Lung (tissue), 12 donors: ENCODE results near the gene GRIA1. TPM values are rescaled to one million over a fixed set of nuclear protein-coding genes. Genes with fewer than 3 reads are reported as not detected.

Source experiments
- ATAC-seq: fragments of 200-7000 bp; cut with Tn5 transposase; one replicate; pipeline ENCODE4 v1.9.1; 2020; ENCODE audit warnings: moderate number of reproducible peaks; ENCODE audit not compliant: insufficient read depth, low FRiP score
- DNase-seq, 3 donors: peaks; one replicate each; pipeline ENCODE4 v3.0.0-alpha.2; 2013 to 2017
- H3K27ac ChIP-seq, 2 donors: one replicate each; pipeline ENCODE4 v1.5.1; 2013; ENCODE audit warnings: mild to moderate bottlenecking in 2 of 2, moderate library complexity in 2 of 2, control low read depth in 1 of 2, inconsistent platforms in 1 of 2, low read depth in 1 of 2, low read length in 1 of 2
- H3K27me3 ChIP-seq, 3 donors: one replicate each; pipeline ENCODE4 v1.5.1; 2013; ENCODE audit warnings: low read length in 2 of 3; ENCODE audit not compliant: control insufficient read depth in 3 of 3, insufficient read depth in 3 of 3
- H3K36me3 ChIP-seq, 4 donors: one replicate each; pipeline ENCODE4 v1.5.1; 2013; ENCODE audit warnings: low read length in 4 of 4, mild to moderate bottlenecking in 1 of 4, moderate library complexity in 1 of 4; ENCODE audit not compliant: control insufficient read depth in 4 of 4, insufficient read depth in 4 of 4
- H3K4me1 ChIP-seq, 5 donors: one replicate each; pipeline ENCODE4 v1.5.1; 2013; ENCODE audit warnings: low read length in 5 of 5, mild to moderate bottlenecking in 2 of 5, moderate library complexity in 1 of 5; ENCODE audit not compliant: control insufficient read depth in 5 of 5, insufficient read depth in 5 of 5
- H3K4me3 ChIP-seq: one replicate; pipeline ENCODE4 v1.5.1; 2013; ENCODE audit warnings: mild to moderate bottlenecking, control low read depth, moderate library complexity
- H3K9ac ChIP-seq, 2 donors: one replicate each; pipeline ENCODE4 v1.5.1; 2013; ENCODE audit warnings: low read length in 2 of 2, control low read depth in 1 of 2; ENCODE audit not compliant: insufficient read depth in 1 of 2
- H3K9me3 ChIP-seq, 4 donors: one replicate each; pipeline ENCODE4 v1.5.1; 2013; ENCODE audit warnings: low read length in 3 of 4, mild to moderate bottlenecking in 1 of 4, moderate library complexity in 1 of 4; ENCODE audit not compliant: control insufficient read depth in 4 of 4, insufficient read depth in 3 of 4
- WGBS, 2 donors: extraction: QIAGEN DNeasy Blood & Tissue Kit; methylation state at CpG; one replicate each; pipeline ENCODE4 v1.1.7; 2013; 5-methylcytosine and 5-hydroxymethylcytosine counted together
- polyA plus RNA-seq, 2 donors: library from polyadenylated mRNA; stranded (reverse); fragments of 200-250 nt; gene quantifications; one replicate each; pipeline ENCODE4 v1.2.1, GENCODE V29; 2013
- total RNA-seq, 2 donors: library from RNA; depleted of rRNA in 1 of 2; stranded (reverse); fragments of >200 nt in 1 of 2; gene quantifications; one replicate each; pipeline ENCODE4 v1.2.1, GENCODE V29; 2014 to 2021
- TF ChIP-seq, protein P1 (sequence below): IDR thresholded peaks from 2 replicates; pipeline ENCODE4 v1.5.1; 2012; ENCODE audit warnings: mild to moderate bottlenecking; ENCODE audit errors: control extremely low read depth, extremely low read depth
- donor health status: control.
- donor health status: control.
- donor health status: Bipolar disorder and iron deficiency.
- donor health status: healthy.
- donor health status: DM: yes; HTN: yes; CAD: no.

The GRIA1 gene
- total and polyA plus RNA-seq, 4 donors = 1.1 to 12.5 (median 2.0) TPM

DNA sequence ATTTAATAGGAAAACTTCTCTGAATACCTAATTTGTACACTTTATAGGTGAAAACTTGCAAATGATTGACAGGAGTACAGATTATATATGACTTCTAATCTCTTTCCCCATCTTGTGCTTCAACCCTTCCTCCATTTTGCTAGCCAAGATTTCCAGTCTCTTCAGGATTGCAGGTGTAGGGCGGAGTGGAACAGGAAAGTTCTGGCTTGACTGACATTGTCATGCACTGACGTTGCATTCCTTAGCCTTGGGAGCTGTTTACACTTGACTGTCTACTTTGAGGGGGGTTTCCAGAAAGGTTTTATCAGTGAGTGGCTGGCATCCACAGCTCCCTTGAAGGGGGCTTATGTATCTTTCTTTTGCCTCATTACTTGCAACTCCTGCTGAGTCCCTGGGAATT, 34.1 kb upstream of the GRIA1 start:
- H3K9ac ChIP-seq = no peak overlapping the region
- no peak for DNase-seq
- ATAC-seq = no peak
- no peaks in the 10 kb centered on the region for H3K27me3 ChIP-seq
- no peaks in the 10 kb centered on the region for H3K9me3 ChIP-seq
- 47 to 57% methylated on average over 2 of the region's 2 CpGs for WGBS, 2 donors
- H3K4me1 ChIP-seq = peaks cover 0 to 3% (median 0%) of the 10 kb centered on the region in 5 donors
- H3K4me3 ChIP-seq = no peak overlapping the region
- TF ChIP-seq, protein P1, sequence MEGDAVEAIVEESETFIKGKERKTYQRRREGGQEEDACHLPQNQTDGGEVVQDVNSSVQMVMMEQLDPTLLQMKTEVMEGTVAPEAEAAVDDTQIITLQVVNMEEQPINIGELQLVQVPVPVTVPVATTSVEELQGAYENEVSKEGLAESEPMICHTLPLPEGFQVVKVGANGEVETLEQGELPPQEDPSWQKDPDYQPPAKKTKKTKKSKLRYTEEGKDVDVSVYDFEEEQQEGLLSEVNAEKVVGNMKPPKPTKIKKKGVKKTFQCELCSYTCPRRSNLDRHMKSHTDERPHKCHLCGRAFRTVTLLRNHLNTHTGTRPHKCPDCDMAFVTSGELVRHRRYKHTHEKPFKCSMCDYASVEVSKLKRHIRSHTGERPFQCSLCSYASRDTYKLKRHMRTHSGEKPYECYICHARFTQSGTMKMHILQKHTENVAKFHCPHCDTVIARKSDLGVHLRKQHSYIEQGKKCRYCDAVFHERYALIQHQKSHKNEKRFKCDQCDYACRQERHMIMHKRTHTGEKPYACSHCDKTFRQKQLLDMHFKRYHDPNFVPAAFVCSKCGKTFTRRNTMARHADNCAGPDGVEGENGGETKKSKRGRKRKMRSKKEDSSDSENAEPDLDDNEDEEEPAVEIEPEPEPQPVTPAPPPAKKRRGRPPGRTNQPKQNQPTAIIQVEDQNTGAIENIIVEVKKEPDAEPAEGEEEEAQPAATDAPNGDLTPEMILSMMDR = no peak
- H3K36me3 ChIP-seq = no peaks in the 10 kb centered on the region
- no peak overlapping the region for H3K27ac ChIP-seq

DNA sequence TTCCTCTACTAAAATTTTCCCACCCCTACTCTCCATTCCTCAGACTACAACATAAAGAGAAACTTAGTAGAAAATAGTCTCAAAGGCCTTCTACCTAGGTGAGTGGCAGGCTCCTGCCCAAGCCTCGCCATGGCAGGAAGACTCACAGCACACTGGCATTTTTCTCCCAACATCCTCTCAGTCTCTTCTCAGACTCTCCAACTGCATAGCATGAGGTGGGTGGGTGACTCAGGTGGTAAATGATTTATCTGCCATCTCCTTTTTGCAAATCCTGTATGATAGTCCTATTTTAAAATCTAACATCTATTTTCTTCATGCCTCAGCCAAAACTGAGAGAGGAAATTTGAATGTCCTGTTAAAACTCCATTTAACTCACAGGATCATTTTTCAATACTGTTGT, 33.5 kb upstream of the GRIA1 start:
- DNase-seq (no peak), ATAC-seq (no peak)
- Histone ChIP-seq H3K27ac (no peak overlapping the region), H3K4me3 (no peak overlapping the region), H3K27me3 (no peaks in the 10 kb centered on the region), H3K36me3 (no peaks in the 10 kb centered on the region), H3K9ac (no peak overlapping the region), H3K9me3 (no peaks in the 10 kb centered on the region), H3K4me1 (peaks cover 0 to 3% (median 0%) of the 10 kb centered on the region in 5 donors)
- TF ChIP-seq, protein P1 = no peak
- WGBS, 2 donors = 90 to 92% methylated on average over 1 of the region's 1 CpG

DNA sequence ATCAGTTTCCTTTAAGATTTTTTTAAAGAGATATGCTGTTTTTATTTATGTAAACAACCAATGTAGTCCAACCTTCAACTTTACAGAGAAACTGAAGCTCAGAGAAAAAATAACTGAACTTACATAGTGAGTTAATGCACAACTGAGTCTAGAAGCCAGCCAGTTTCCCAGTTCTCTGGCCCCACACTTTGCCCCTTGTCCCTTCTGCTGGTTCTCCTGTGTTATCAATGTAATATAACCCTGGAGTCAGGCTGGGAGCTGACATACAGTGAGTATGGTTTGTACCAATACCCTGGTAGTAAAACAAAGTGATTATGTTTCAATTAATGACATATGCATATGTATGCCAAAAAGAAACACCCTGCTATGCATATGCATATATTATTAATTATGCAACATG, 32.2 kb upstream of the GRIA1 start:
- peaks cover 0 to 3% (median 0%) of the 10 kb centered on the region in 5 donors for H3K4me1 ChIP-seq
- no peak overlapping the region for H3K27ac ChIP-seq
- H3K4me3 ChIP-seq = no peak overlapping the region
- no peaks in the 10 kb centered on the region for H3K36me3 ChIP-seq
- H3K27me3 ChIP-seq = no peaks in the 10 kb centered on the region
- H3K9ac ChIP-seq = no peak overlapping the region
- TF ChIP-seq, protein P1 = no peak
- DNase-seq (no peak), ATAC-seq (no peak)
- H3K9me3 ChIP-seq = no peaks in the 10 kb centered on the region

DNA sequence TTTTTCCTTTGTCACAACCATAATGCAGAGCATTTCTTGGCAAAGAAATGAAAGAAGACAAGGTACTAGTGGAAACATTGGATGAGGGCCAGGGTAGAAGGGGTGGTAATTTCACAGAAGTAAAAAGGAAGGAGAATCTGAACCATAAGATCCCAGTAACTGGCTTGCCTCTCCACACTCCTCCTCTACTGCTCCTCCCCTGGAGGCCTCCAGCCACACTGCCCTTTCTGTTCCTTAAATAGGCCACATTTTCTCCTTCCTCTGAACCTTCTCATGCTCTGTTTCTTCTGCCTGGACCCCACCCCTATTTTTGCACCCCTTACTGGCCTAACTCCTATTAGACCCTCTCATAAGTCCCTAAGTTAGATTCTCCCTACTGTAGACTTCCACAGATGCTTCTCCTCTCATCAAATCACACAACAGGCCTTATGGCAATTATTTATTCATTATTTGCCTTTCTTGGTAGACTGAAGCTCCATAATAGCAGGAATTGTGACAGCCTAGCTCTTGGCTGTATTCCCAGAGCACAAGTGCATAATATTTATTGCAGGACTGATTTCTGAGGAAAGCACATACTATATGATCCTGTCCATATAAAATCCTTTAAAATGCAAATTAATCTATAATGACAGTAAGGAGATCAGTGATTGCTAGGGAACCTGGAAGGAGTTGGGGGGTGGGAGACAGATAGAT, 31.3 kb upstream of the GRIA1 start:
- no peak overlapping the region for H3K9ac ChIP-seq
- no peak overlapping the region for H3K4me3 ChIP-seq
- TF ChIP-seq, protein P1 = no peak
- H3K27me3 ChIP-seq = no peaks in the 10 kb centered on the region
- no peaks in the 10 kb centered on the region for H3K36me3 ChIP-seq
- H3K4me1 ChIP-seq = peaks cover 0 to 3% (median 0%) of the 10 kb centered on the region in 5 donors
- H3K9me3 ChIP-seq = no peaks in the 10 kb centered on the region
- H3K27ac ChIP-seq = no peak overlapping the region
- DNase-seq (peak in 2 of 3 donors; percentile 26 to 47), ATAC-seq (no peak)
